GF-D8 (cell line): ENCODE results near the gene PMM2.

Experiments
- DNase-seq: peaks from one replicate; lab custom pipeline; 2025; lab: John Stamatoyannopoulos, UW

The PMM2 gene

DNA sequence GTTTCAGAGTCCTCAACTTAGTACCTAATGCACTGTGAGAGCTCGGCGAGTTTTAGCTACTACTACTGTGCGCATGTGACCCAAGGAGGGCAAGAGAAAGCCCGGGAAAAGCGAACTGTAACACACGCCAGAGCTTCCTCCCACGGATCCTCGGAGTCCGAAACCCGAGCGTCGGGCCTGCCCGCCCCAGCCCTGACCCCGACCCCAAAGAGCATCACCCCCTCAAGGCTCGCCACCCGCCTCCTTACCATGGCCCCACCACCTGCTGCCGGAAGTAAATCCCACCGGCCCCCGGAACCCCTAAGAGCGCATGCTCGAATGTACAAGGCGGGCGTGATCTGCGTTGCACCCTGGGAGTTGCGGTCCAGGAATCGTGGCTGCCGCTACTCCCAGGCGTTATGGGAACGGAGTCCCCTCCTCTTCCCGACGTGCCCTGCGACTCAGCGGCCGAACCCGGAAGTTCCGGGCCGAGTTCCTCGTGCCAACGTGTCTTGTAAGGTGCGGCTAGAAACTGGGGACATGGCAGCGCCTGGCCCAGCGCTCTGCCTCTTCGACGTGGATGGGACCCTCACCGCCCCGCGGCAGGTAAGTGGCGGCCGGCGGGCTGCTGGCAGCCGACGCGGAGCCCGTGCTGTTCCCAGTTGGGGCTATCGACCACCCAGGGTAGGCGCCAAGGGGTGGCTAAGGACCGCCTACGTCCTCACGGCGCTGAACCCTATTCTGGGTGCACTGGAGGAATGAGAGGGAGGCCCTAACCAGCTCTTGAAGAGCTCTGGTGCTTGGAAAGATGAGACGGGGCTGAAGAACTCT, at the start of gene PMM2, which contains the start of gene TMEM186:
Gene PMM2, plus strand, starts transcription at position 476 of the 810 bp plus-strand sequence. Its CDS starts 44 bp downstream, at position 520.
Gene TMEM186, minus strand, starts transcription at position 276 of the 810 bp plus-strand sequence. Its CDS starts 25 bp downstream, at position 251.
- DNase-seq: peak; percentile 90

DNA sequence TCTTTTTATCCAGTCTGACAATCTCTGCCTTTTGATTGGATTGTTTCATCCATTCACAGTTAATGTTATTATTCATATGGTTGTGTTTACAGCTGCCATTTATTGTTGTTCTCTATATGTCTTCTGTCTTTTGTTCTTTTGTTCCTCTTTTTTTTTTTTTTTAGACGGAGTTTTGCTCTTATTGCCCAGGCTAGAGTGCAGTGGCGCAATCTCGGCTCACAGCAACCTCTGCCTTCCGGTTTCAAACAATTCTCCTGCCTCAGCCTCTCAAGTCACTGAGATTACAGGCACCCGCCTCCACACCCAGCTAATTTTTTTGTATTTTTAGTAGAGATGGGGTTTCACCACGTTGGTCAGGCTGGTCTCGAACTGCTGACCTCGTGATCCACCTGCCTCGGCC, 48.7 kb upstream of the PMM2 start:
- peak; percentile 16 for DNase-seq

DNA sequence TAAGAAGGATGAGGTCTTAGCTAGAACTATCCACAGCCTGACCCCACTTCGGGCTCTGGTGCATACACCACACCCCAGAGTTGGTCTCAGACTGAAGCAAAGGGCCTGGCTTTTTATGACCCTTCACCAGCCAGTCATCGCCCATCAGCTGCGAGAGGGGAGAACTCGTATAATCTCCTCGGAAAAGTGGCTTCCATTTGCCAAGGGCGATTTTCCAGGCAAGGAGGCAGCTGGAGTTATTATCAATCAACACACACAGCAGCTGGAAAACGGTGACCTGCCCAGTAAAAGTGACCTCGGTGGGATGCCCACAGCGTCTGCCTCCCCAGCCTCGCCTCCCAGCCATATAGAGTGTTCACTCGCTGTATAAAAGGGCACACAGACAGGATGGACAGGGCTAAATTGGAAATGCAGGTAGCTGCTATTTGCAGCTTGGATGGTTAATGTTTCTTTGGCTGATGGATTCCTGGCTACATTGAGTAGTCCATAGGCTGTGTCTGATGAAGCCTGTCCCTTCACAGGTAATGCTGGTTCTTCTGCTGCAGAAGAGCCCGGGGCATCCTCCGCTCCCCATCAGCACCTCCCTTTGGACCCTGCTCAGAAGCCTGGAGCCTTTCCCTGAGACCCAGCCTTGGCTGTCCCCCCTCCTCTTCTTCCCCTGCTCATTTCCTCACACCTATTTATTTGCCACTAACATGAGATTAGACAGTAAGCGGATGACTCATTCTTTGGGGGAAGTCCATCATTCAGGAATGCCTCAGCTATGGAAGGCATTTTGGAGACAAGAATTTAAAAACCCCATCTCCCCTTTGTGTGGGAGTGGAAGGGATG, 45.9 kb upstream of the PMM2 start:
- no peak for DNase-seq

DNA sequence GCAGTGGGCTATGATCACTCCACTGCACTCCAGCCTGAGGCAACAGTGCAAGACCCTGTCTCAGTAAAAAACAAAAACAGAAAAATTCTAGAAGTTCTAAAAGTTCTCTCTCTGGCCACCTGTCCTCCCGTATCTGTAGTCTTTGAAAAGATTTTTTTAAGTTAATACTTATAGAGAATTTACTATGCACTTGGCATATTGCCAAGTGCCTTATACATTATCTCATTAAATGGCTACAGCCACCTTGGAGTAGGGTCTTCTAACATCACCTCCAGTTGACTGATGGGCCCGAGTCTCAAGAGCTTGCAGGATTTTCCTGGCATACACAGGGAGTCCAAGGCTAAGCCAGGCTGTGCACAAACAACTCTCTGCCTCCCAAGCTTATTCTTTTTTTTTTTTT, 44.9 kb upstream of the PMM2 start:
- no peak for DNase-seq

DNA sequence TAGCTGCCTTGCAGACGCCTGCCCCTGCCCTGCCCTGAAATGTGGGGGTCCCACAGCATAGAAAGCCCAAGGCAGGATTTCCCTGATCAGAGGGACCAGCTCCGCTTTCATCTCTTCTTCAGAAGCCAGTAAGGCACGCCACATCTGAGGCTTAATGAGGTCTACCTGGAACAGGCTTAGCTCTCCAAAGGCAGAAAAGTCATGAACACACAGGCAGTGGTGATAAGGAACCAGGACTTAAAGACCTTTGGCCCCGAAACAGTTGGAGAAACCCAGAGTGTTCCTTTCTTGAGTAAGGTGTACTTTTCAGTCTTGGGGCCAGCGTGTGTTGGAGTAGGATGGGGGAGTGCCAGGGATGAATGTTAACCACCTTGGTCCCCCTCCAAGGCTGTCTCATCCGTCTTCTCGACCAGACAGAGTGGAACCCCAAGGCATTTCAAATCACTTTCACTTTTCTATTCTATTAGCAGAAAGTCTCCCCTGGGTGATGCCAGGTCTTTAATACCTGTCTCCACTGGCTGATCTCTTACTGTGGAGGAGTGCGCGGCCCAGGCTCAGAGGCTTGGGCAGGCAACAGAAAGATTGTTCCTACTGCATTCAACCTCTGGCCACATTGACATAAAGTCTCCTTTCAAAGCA, 44.1 kb upstream of the PMM2 start:
- no peak for DNase-seq

DNA sequence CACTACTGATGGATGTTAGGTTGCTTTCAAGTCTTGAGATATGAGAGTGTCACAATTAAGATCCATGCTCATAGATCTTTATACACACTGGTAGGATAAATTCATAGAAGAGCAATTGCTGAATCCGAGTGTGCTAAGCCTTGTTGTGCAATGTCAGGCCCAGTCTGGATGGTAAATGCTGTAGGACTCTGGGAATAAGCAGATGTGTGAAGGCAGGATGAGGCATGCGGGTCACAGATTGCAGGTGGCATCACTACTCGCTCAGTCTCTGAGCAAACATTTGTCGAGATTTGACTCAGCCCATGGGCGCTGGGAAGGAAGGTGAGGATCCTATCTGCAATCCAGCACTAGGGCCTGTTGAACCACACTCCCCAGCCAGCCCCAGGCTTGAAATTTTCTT, 40.9 kb upstream of the PMM2 start:
- DNase-seq: no peak

DNA sequence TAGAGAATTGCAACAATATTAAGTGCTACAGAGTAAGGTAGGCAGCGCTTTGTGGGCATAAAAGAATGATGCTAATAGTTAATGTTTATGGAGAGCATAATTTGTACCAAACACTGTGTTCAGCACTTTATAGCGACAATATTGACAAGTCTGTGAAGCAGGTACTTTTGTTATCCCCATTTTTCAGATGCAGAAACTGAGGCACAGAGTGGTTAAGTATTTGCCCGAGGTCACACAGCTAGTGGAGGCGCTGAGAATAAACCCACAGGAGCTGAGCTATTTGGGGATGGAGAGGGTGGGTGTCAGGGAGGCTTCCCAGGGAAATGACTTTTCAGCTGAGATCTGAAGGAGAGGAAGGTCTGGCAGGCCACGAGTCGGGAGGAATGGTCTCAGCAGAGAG, 39.6 kb upstream of the PMM2 start:
- DNase-seq: no peak

DNA sequence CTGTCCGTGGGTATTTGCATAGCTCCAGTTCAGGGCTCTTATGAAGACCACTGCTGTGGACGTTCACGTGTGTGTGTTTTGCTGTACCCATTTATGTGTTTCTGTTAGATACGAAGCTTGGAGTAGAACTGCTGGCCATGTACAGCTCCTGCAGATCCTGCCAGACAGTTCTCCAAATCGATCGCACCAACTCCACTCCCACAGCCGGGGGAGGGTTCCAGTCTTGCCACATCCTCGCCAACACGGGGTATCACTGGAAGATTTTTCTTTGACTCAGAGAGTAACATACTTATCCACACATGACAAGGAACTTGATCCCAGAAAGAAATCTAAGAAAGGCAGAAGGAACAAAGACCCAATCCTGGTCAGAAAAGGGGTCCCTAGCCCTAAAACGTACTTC, 37.6 kb upstream of the PMM2 start:
- no peak for DNase-seq

DNA sequence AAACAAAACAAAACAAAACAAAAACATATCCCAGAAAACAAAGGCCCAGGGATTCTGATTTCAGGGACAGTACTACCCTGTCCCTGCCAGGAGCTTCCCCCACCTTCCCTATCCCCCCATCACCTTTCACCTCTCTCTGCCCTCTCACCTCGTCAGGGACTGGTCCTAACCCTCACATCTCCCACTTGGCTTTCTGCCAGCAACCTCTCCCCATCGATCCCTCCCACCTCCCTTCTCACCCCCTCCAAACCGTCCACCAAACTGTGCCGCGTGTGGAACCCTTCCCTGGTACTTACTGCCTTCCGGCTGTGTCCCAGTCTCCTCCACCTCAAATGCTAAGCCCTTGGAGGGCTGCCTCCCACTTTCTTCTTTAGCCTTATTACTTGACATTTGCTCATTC, 36.6 kb upstream of the PMM2 start:
- no peak for DNase-seq

DNA sequence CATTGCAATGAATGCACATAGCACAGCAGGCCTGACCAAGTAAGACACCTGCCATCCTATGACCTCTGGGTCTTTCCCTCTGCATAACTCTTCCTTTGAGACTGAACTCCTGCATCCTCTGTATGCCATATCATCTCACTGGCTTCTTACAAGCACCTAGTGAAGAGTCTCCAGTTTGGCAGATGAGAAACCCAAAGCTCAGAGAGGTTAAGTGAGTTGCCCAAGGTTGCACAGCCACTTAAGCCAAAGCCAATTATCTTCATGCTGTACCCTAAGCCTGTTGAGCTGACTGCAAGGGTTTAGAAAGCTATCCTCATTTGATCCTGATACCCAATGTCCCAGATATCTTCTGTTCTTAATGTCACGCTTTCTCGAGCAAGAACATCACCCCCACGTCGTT, 35.4 kb upstream of the PMM2 start:
- no peak for DNase-seq

DNA sequence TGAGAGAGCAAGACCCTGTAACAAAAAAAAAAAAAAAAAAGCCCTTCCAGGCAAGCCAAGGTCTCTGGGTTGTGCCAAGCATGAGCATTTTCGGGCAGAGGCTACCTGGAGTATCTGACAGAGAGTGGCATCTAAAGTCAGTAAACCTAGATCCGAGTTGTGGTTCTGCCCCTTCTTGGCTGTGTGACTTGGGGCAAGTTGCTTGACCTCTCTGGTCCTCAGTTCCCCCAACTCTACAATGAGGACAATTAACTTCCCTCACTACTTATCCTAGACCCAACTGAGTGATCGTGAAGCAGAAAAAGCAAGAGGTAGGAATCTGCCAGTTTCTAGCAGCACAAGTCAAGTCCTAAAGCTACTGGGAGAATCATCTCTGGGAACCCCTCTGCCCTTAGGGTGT, 34.6 kb upstream of the PMM2 start:
- no peak for DNase-seq

DNA sequence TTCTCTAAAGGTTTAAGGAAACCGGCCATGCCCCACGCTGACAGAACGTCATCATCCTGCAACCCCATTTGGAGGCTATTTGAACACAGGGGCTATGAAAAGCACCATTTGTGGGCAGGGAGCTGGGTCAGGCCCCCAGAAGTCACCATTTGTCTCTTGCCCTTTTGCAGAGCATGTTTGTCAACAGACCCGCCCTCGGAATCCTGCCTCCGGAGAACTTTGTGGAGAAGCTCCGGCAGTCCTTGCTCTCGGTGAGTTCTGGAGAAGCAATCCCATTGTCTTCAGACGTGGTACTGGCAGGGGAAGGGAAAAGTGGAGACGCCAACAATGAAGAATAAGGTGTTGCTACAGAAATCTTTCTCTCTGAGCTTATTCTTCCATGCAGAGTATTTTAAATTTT, 33.7 kb upstream of the PMM2 start:
- DNase-seq: no peak

DNA sequence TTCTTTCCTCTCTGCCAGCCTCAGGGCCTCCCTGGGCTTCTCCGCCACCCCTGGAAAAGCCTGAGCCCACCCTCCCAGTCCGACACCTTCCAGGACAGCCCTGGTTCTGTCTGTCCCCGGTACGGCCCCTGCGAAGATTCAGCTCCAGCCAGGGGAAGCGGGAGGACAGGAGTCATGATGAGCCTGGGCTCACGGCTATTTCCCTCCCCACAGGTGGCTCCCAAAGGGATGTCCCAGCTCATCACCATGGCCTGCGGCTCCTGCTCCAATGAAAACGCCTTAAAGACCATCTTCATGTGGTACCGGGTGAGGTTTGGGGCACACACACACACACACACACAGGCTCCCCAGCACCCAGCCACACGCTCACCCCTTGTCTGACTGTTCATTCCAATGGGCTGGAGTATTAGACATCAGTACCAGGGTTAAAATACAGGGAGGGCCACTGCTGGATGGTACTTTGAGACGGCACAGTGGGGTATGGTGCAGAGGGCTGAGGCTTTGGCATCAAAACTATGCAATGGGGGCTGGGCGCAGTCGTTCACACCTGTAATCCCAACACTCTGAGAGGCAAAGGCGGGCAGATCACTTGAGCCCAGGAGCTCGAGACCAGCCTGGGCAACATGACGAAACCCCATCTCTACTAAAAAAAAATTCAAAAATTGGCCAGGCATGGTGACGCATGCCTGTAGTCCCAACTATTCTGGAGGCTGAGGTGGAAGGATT, 33.0 kb upstream of the PMM2 start:
- DNase-seq: no peak

DNA sequence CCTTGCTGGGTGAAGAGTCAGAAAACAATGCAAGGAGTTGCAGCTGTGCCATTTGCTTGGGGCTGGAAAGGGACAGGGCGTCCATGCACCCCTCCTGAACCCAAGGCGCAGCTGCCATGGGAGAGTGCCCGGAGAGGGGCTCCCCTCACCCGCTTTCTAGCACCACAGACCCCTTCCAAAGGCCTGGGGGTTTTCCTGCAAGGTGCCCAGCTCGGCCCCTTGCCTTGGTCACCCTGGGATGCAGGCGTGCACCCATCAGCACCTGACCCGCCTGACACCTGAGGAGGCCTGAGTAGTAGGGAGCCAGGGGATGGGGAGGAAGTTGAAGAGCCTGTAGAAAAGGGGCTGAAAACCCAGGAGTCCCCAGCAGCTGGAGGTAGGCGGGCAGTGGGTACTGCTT, 30.5 kb upstream of the PMM2 start:
- no peak for DNase-seq

DNA sequence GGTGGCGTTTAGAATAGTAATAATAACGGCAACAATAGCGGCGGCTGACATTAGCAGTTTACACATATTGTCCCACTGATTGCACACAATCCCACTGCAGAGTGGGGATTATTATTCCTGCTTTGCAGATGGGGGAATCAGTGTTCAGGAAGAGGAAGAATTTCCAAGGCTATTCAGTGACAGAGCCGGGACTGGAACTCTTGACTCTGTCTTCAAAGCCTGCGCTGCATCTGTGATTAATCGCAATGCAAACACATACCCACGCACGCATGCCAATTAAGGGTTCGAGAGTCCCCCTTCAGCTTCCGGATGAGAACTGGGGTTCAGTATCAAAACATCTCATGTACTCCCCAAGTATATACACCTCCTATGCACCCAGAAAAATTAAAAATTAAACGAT, 29.4 kb upstream of the PMM2 start:
- no peak for DNase-seq

DNA sequence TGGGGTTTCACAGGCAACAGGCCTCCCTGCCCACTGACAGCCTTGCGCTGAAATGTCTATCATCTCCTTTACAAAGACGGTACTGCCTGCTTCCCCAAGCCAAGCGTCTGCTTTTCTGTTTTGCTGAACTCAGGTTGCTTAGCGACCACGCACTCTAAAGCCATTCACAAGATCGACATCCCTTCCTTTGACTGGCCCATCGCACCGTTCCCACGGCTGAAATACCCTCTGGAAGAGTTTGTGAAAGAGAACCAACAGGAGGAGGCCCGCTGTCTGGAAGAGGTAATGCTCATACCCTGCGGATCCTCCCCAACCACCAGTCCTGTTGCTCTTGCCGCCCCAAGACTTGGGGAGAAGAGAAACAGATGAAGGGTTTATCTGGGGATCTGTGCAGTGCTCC, 28.9 kb upstream of the PMM2 start:
- no peak for DNase-seq

DNA sequence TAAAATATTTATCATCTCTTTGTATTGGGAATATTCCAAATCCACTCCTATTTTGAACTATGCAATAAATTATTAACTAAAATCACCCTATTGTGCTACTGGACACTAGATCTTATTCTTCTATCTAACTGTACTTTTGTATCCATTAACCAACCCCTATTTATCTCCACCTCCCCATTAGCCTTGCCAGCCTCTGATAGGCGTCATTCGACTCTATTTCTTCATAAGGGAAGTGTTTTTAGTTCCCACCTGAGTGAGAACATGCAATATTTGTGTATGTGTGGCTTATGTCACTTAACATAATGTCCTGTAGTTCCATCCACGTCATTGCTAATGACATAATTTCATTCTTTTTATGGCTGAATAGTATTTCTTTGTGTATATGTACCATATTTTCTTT, 24.1 kb upstream of the PMM2 start:
- DNase-seq: no peak

DNA sequence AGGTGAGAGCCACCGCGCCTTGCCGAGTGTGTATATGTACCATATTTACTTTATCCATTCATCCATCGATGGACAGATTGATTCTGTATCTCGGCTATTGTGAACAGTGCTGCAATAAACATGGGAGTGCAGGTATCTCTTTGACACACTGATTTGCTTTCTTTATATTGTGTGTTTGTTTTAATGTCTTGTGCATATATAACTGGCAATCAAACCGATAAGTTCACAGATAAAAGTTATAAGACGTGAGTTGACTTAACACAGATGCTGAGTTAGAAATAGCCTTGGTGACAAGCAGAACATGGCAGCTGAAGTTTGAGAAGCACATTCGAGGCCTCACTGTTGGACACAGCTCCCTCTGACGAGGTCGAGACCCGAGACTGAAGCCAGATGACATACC, 23.4 kb upstream of the PMM2 start:
- DNase-seq: no peak

DNA sequence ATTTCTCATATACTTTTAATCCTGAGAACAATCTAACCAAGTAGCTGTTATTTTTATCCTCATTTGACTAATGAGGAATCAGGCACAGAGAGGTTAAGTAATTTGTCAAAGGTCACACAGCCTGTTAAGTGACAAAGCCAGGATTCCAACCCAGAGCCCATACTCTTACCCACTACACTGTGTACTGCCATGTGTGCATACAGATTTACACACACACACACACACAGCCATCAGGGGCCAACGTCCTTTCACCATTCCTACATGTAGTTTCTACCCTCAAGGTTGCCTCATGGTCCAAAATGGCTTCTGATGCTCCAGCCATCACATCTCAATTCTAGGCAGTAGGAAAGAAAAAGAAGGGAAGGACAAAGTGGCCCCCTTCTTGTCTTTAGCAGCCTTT, 22.3 kb upstream of the PMM2 start:
- no peak for DNase-seq

DNA sequence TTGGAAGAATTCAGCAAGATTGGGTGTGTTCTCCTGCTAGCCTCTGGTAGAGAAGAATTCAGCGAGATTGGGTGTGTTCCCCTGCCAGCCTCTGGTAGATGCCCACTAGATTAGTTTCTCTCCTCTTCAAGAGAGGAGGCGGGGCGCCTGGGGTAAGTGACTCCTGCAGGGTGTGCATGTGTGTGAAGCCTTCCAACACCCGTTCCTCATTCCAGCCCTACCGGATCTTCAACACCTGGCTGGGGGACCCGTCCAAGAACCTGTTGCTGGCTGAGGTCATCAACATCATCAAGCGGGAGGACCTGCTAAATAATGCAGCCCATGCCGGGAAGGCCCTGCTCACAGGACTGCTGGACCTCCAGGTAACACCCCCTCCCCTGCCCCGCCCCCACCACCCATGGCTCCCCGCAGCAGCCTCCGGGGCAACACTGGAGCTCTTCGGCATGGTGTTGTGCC, 21.5 kb upstream of the PMM2 start:
- DNase-seq: no peak

DNA sequence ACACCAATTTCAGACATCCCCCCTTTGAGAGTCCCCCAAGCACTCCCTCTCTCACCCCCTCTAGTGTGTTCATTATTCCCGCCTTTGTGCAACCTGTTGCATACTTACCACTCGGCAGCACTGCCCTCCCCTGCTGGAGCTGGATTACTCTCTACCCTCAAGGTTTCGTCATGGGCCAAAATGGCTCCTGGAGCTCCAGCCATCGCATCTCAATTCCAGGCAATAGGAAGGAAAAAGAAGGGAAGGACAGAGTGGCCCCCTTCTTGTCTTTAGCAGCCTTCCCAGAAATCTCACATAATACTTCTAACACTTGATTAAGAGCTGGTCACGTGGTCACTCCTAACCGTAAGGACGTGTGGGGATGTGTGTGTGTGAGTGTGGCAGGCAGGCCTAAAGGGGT, 20.4 kb upstream of the PMM2 start:
- no peak for DNase-seq

DNA sequence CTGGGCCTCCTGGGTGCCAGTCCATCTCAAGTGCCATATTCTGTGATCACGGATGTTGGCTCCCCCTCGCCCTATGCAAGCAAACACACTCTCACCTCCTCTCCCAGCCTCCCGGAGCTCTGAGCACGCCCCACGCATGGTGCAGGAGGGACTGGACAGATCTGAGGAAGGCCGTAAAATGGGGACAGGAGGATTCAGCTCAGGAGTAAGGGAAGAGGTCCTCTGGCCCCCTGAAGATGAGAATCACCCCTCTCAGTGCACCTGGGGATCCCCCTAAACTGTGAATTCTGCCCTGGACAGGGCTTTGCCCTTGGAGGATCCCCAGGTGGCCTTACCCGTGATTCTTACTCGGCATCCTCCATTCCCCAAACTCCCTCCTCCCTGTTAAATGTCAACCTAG, 15.8 kb upstream of the PMM2 start:
- no peak for DNase-seq
